Measurements from ENCODE around the gene PDE6A.
"Not testable (repeated sequence)": the region's sequence is repeated elsewhere in the genome, so short reads cannot be mapped to it uniquely, and the experiment has no call there.

- not testable (repeated sequence) for TF ChIP-seq CTCF (conservative IDR thresholded peaks at IDR 0.05; ENCODE audit: low read length); EZH2phosphoT487 (IDR thresholded peaks at IDR 0.05; ENCODE audit: borderline replicate concordance)
Observed at GRCh38 chr5:149942741-149943169, 1.8 kb downstream of the PDE6A start.

Measured in Loucy (cell line).